ENCODE measurements around the gene SEC14L1.
A peak's percentile ranks its signal among the peaks of the same experiment; 100 is the strongest.

The SEC14L1 gene

GRCh38 chr17:77184474-77184873 lies 43.7 kb downstream of the SEC14L1 start:
- Histone ChIP-seq H3K4me3 (ENCODE audit: low read depth, low read length) (no peak overlapping the region), H3K27me3 (ENCODE audit: control insufficient read depth, insufficient read depth, low read length) (no peaks in the 10 kb centered on the region), H3K9ac (no peak overlapping the region), H3K79me2 (peaks cover 42% of the 10 kb centered on the region), H3K36me3 (ENCODE audit: control insufficient read depth, insufficient read depth, low read length) (no peaks in the 10 kb centered on the region), H3K9me3 (ENCODE audit: control insufficient read depth, low read length) (no peaks in the 10 kb centered on the region), H3K4me2 (ENCODE audit: low read length) (no peak overlapping the region), H3K27ac (peak overlapping the region; percentile 50), H2AFZ (no peak overlapping the region), H3K4me1 (peaks cover 27% of the 10 kb centered on the region)
- TF ChIP-seq, protein P1, sequence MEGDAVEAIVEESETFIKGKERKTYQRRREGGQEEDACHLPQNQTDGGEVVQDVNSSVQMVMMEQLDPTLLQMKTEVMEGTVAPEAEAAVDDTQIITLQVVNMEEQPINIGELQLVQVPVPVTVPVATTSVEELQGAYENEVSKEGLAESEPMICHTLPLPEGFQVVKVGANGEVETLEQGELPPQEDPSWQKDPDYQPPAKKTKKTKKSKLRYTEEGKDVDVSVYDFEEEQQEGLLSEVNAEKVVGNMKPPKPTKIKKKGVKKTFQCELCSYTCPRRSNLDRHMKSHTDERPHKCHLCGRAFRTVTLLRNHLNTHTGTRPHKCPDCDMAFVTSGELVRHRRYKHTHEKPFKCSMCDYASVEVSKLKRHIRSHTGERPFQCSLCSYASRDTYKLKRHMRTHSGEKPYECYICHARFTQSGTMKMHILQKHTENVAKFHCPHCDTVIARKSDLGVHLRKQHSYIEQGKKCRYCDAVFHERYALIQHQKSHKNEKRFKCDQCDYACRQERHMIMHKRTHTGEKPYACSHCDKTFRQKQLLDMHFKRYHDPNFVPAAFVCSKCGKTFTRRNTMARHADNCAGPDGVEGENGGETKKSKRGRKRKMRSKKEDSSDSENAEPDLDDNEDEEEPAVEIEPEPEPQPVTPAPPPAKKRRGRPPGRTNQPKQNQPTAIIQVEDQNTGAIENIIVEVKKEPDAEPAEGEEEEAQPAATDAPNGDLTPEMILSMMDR (IDR thresholded peaks at IDR 0.05), result no peak

- peaks cover 27% of the 10 kb centered on the region for H3K4me1 ChIP-seq
- TF ChIP-seq, protein P1 (IDR thresholded peaks at IDR 0.05), result no peak
- peak overlapping the region; percentile 50 for H3K27ac ChIP-seq
These were observed 44.4 kb downstream of the SEC14L1 start for GRCh38 chr17:77185137-77185536.

GRCh38 chr17:77186141-77186604 lies 45.4 kb downstream of the SEC14L1 start:
- Histone ChIP-seq H3K9me3 (ENCODE audit: control insufficient read depth, low read length) (no peaks in the 10 kb centered on the region), H3K4me2 (ENCODE audit: low read length) (no peak overlapping the region), H2AFZ (no peak overlapping the region), H3K36me3 (ENCODE audit: control insufficient read depth, insufficient read depth, low read length) (no peaks in the 10 kb centered on the region), H3K79me2 (peaks cover 39% of the 10 kb centered on the region), H3K4me3 (ENCODE audit: low read depth, low read length) (no peak overlapping the region), H3K27me3 (ENCODE audit: control insufficient read depth, insufficient read depth, low read length) (no peaks in the 10 kb centered on the region), H3K4me1 (peaks cover 27% of the 10 kb centered on the region), H3K9ac (no peak overlapping the region), H3K27ac (peak overlapping the region; percentile 50)
- TF ChIP-seq, protein P1 (IDR thresholded peaks at IDR 0.05), result no peak

More at GRCh38 chr17:77185137-77185536, 44.4 kb downstream of the SEC14L1 start:
- H3K79me2 ChIP-seq, result peaks cover 42% of the 10 kb centered on the region
- no peaks in the 10 kb centered on the region for H3K27me3 ChIP-seq (ENCODE audit: control insufficient read depth, insufficient read depth, low read length)
- H3K36me3 ChIP-seq (ENCODE audit: control insufficient read depth, insufficient read depth, low read length), result no peaks in the 10 kb centered on the region
- H3K9ac ChIP-seq, result no peak overlapping the region
- no peak overlapping the region for H2AFZ ChIP-seq
- H3K9me3 ChIP-seq (ENCODE audit: control insufficient read depth, low read length), result no peaks in the 10 kb centered on the region
- peak overlapping the region; percentile 27 for H3K4me2 ChIP-seq (ENCODE audit: low read length)
- no peak overlapping the region for H3K4me3 ChIP-seq (ENCODE audit: low read depth, low read length)

DNA sequence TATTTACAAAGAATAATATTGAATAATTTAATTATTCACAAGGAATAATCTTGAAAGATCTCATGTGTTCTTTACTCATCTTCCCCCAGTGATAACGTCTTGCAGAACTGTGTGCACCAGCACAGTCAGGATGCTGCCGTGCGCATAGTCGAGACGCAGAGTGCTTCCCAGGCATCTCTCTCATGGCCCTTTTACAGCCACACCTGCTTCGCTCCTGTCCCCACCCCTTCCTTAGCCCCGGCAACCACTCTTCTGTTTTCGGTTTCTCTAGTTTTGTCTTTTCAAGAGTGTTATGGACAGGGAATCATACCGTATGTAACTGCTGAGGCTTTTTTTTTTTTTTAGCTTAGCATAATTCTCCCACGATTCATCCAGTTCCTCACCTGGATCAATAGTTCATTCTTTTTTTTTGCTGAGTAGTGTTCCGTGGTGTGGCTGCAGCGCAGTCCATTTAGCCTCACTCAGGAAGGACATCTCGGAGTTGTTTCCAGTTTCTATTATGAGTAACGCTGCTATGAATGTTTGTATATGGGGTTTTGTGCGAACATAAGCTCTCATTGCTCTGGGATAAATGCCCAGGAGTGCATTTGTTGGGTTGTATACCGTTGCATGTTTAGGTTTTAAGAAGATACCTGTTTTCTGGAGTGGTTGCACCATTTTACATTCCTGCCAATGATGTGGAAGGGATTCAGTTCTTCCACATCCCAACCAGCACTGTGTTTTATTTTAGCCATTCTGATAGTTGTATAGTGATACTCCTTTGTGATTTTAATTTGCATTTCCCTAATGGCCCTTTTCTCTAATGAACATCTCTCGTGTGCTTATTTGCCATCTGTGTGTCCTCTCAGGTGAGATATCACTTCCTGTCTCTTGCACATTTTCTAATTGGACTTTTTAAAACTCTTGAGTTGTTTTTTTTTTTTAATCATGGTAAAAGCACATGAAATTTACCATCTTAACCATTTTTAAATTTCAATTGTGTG lies 47.6 kb downstream of the SEC14L1 start:
- Histone ChIP-seq H3K9ac (no peak overlapping the region), H3K4me3 (ENCODE audit: low read depth, low read length) (no peak overlapping the region), H3K27ac (no peak overlapping the region), H3K27me3 (ENCODE audit: control insufficient read depth, insufficient read depth, low read length) (no peaks in the 10 kb centered on the region), H3K36me3 (ENCODE audit: control insufficient read depth, insufficient read depth, low read length) (no peaks in the 10 kb centered on the region), H3K9me3 (ENCODE audit: control insufficient read depth, low read length) (no peaks in the 10 kb centered on the region), H3K79me2 (peaks cover 45% of the 10 kb centered on the region), H3K4me2 (ENCODE audit: low read length) (no peak overlapping the region), H2AFZ (no peak overlapping the region), H3K4me1 (peaks cover 27% of the 10 kb centered on the region)
- TF ChIP-seq, protein P1 (IDR thresholded peaks at IDR 0.05), result no peak

All from parathyroid adenoma (tissue), 2 donors.